Activated CD8-positive, alpha-beta memory T cell treated with anti-CD3 and anti-CD28 coated beads, Interleukin-2, amount 10 ng/mL, durations not matched to agents 7 days and 5 days (primary cell): ENCODE measurements around the gene PPT2. TPM values are rescaled to one million over a fixed set of nuclear protein-coding genes. Genes with fewer than 3 reads are reported as not detected.
"Not testable (repeated sequence)": the region's sequence is repeated elsewhere in the genome, so short reads cannot be mapped to it uniquely, and the experiment has no call there.

Source experiments
- ATAC-seq: fragments of 150-1000 bp; cut with Tn5 transposase; one replicate; pipeline ENCODE4 v1.10.0; 2021; ENCODE audit warnings: moderate library complexity
- CTCF ChIA-PET: fragments of 350-600 bp; sonication (Branson Sonifier 250); formaldehyde crosslinking; loops from one replicate; lab custom pipeline; 2021; ENCODE audit warnings: antibody characterized with exemption; lab: Charles Lee
- DNase-seq: peaks from one replicate; pipeline ENCODE4 v3.0.0-alpha.2; 2020
- H3K27ac Mint-ChIP-seq: one replicate; pipeline ENCODE4 v1.8.0; 2021; ENCODE audit warnings: mild to moderate bottlenecking, mixed read lengths
- H3K27me3 Mint-ChIP-seq: one replicate; pipeline ENCODE4 v1.8.0; 2021; ENCODE audit warnings: mixed read lengths
- H3K36me3 Mint-ChIP-seq: one replicate; pipeline ENCODE4 v1.8.0; 2021; ENCODE audit warnings: mild to moderate bottlenecking, mixed read lengths
- H3K4me1 Mint-ChIP-seq: one replicate; pipeline ENCODE4 v1.8.0; 2021; ENCODE audit warnings: mixed read lengths
- H3K4me3 Mint-ChIP-seq: one replicate; pipeline ENCODE4 v1.8.0; 2021; ENCODE audit warnings: mild to moderate bottlenecking, moderate library complexity, mixed read lengths
- H3K9me3 Mint-ChIP-seq: one replicate; pipeline ENCODE4 v1.8.0; 2022; ENCODE audit warnings: low read depth, mixed read lengths
- microRNA-seq: library from miRNA; unstranded; fragments of <30 nt; microRNA quantifications from one replicate; pipeline ENCODE4 v1.2.0, GENCODE V29; 2022
- total RNA-seq, 2 experiments: library from RNA; stranded (reverse); gene quantifications; one replicate each; pipeline ENCODE4 v1.2.3, GENCODE V29; 2021

The PPT2 gene
- total RNA-seq, 2 experiments from 2014 or later, result 13.9 to 21.9 TPM

DNA sequence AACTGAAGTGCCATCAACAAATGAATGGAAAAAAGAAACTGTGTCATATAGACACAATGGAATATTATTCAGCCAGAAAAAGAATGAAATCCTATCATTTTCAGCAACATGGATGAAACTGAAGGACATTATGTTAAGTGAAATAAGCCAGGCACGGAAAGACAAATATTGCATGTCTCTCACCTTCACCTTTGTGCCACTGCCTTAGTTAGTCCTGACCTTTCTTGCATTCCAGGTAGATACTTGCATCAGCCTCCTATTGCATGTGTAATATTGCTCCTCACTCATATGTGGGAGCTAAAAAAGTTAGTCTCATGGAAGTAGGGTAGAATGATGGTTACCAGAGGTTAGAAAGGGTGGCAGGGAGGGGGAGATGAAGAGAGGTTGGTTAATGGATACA lies 55.1 kb downstream of the PPT2 start:
- DNase-seq (no peak), ATAC-seq (no peak)
- CTCF ChIA-PET, result no interaction called here
- no peaks in the 10 kb centered on the region for H3K9me3 Mint-ChIP-seq
- H3K36me3 Mint-ChIP-seq, result no peaks in the 10 kb centered on the region
- H3K27ac Mint-ChIP-seq, result no peak overlapping the region
- no peaks in the 10 kb centered on the region for H3K4me1 Mint-ChIP-seq
- H3K27me3 Mint-ChIP-seq, result peaks cover 9% of the 10 kb centered on the region
- H3K4me3 Mint-ChIP-seq, result no peak overlapping the region

DNA sequence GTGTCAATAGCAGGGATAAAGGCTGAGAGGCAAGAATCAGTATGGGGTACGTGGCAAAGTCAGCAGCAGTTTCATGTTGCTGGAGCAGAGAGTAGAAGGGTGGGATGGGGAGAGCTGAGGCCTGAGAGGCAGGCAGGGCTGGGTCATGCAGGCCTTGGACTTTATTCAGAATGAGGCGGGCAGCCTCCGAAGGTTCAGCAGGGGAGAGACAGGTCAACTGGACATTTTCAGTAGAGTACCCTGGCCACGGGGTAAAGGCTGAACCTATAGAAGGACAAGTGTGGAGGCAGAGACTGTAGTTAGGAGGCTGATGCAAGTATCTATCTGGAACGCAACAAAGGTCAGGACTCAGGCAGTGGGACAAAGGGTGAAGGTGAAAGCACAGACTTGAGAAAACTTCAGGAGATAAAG lies 56.3 kb downstream of the PPT2 start:
- no peak overlapping the region for H3K4me3 Mint-ChIP-seq
- no peak for DNase-seq
- no peaks in the 10 kb centered on the region for H3K36me3 Mint-ChIP-seq
- ATAC-seq, result no peak
- peaks cover 3% of the 10 kb centered on the region for H3K27me3 Mint-ChIP-seq
- no peaks in the 10 kb centered on the region for H3K9me3 Mint-ChIP-seq
- CTCF ChIA-PET, result no interaction called here
- H3K4me1 Mint-ChIP-seq, result peaks cover 1% of the 10 kb centered on the region
- no peak overlapping the region for H3K27ac Mint-ChIP-seq

DNA sequence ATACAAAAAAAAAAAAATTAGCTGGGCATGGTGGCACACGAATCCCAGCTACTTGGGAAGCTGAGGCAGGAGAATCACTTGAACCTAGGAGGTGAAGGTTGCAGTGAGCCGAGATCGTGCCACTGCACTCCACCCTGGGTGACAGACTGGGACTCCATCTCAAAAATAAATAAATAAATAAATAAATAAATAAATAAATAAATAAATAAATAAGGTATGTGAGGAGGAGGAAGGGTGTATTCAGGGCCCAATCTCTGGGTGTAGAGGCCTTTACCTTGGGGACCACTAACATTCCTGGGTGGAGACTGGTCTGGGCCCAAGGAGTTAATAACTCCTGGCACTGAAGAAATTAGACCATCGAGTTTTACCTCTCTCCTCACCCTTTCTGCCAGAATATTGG lies 57.5 kb downstream of the PPT2 start:
- not testable (repeated sequence) for H3K9me3 Mint-ChIP-seq, H3K4me3 Mint-ChIP-seq, ATAC-seq, H3K4me1 Mint-ChIP-seq, H3K27me3 Mint-ChIP-seq, H3K36me3 Mint-ChIP-seq, H3K27ac Mint-ChIP-seq, DNase-seq
- CTCF ChIA-PET, result interaction anchor here (1.2 kb wide), 1 partner anchor 567 kb away, joined by 3 read pairs; no protein-coding TSS in a partner anchor

DNA sequence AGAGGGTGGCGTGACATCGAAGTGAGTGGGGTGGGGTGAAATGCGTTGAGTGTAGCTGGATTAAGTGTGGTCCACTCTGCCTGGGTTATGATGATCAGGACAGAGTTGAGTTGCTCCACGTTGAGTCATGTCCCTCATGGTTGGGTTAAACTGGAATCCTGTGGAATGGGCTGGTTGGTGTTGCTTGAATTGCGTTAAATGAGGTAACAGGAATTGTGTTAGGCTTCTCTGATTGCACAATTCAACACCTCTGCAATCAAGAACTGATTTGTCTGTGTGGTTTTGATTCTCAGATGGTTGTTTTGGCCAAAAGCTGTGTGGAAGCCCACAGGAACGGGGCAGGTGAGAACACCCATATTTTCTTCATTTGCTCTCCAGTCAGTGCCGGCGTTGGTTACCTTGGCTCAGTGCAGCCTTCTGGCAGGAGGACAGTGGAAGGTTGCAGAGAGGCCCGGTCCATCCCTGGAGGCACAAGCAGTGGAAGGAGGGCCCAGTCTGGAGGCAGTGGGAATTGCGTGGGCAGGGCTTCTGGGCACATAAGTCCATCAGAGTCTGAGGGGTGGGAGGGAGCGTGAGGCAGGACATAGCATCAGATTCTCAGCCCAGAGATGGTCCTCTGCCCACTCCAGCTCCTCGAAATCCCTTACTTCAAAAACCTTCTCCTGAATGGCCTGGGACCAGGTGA lies 58.3 kb downstream of the PPT2 start:
- ATAC-seq (no peak), DNase-seq (no peak)
- no peak overlapping the region for H3K4me3 Mint-ChIP-seq
- H3K36me3 Mint-ChIP-seq, result no peaks in the 10 kb centered on the region
- no peak overlapping the region for H3K27ac Mint-ChIP-seq
- peaks cover 5% of the 10 kb centered on the region for H3K4me1 Mint-ChIP-seq
- H3K9me3 Mint-ChIP-seq, result no peaks in the 10 kb centered on the region
- CTCF ChIA-PET, result interaction anchor here (1.2 kb wide), 1 partner anchor 567 kb away, joined by 3 read pairs; no protein-coding TSS in a partner anchor
- no peaks in the 10 kb centered on the region for H3K27me3 Mint-ChIP-seq

Small RNA genes lying within 50 kb of the gene (microRNA-seq; reads per million reads assigned to microRNA genes)
- gene MIR6721 (not detected), gene MIR6833 (not detected)

Other genes starting within 250 kb of the PPT2 start
- gene C2, start 226.4 kb upstream of the PPT2 start, total RNA-seq, result under 1 TPM; 0.61 to 0.80 TPM
- under 1 TPM in 1 of 2 experiments, not detected in 1; 0.12 TPM for gene CFB, start 208.0 kb upstream of the PPT2 start, total RNA-seq
- gene NELFE, start 195.2 kb upstream of the PPT2 start, total RNA-seq, result 10 to 100 TPM; 75.7 to 79.7 TPM
- gene SKIC2, start 195.0 kb upstream of the PPT2 start, total RNA-seq, result 10 to 100 TPM; 88.2 to 93.2 TPM
- gene DXO, start 182.0 kb upstream of the PPT2 start, total RNA-seq, result 10 to 100 TPM; 17.4 to 18.7 TPM
- 1 to 10 TPM; 2.3 to 3.4 TPM for gene C4A, start 172.1 kb upstream of the PPT2 start, total RNA-seq
- gene C4B, start 139.3 kb upstream of the PPT2 start, total RNA-seq, result 1 to 10 TPM; 3.5 to 5.5 TPM
- gene CYP21A2, start 115.7 kb upstream of the PPT2 start, total RNA-seq, result under 1 TPM in 1 of 2 experiments, not detected in 1; 0.15 TPM
- gene TNXB, start 44.8 kb upstream of the PPT2 start, total RNA-seq, result 1 to 10 TPM; 3.1 to 5.5 TPM
- gene ATF6B, start 25.9 kb upstream of the PPT2 start, total RNA-seq, result 100 to 1,000 TPM; 119 to 135 TPM
- gene FKBPL, start 23.9 kb upstream of the PPT2 start, total RNA-seq, result 1 to 10 TPM; 7.4 to 7.9 TPM
- under 1 TPM; 0.23 to 0.28 TPM for gene PRRT1, start 2.2 kb upstream of the PPT2 start, total RNA-seq
- gene EGFL8, start 10.5 kb downstream of the PPT2 start, total RNA-seq, result 10 to 100 TPM; 11.4 to 13.1 TPM
- gene AGPAT1, start 21.9 kb downstream of the PPT2 start, total RNA-seq, result 10 to 100 TPM; 37.5 to 38.6 TPM
- 10 to 100 TPM; 41.0 to 51.9 TPM for gene RNF5, start 24.3 kb downstream of the PPT2 start, total RNA-seq
- gene AGER, start 30.1 kb downstream of the PPT2 start, total RNA-seq, result 10 to 100 TPM; 20.7 to 22.0 TPM
- gene PBX2, start 36.1 kb downstream of the PPT2 start, total RNA-seq, result 10 to 100 TPM; 60.0 to 61.6 TPM
- gene GPSM3, start 38.5 kb downstream of the PPT2 start, total RNA-seq, result 100 to 1,000 TPM; 171 to 196 TPM
- gene NOTCH4, start 69.9 kb downstream of the PPT2 start, total RNA-seq, result under 1 TPM; 0.61 to 0.88 TPM
- gene TSBP1, start 217.8 kb downstream of the PPT2 start, total RNA-seq, result not detected